NCI-H510A treated with DMSO at 0.1 percent for 48 hours (cell line): Measurements from ENCODE around the gene SPRR2E.
"Not testable (repeated sequence)": the region's sequence is repeated elsewhere in the genome, so short reads cannot be mapped to it uniquely, and the experiment has no call there.

ENCODE experiments used
- DNase-seq: peaks from one replicate; lab custom pipeline; 2025; lab: John Stamatoyannopoulos, UW

SPRR2E gene

GRCh38 chr1:153058826-153059784 lies 35.2 kb downstream of the SPRR2E start:
- DNase-seq: no peak

GRCh38 chr1:153058154-153058553 lies 36.2 kb downstream of the SPRR2E start:
- DNase-seq: no peak

DNA sequence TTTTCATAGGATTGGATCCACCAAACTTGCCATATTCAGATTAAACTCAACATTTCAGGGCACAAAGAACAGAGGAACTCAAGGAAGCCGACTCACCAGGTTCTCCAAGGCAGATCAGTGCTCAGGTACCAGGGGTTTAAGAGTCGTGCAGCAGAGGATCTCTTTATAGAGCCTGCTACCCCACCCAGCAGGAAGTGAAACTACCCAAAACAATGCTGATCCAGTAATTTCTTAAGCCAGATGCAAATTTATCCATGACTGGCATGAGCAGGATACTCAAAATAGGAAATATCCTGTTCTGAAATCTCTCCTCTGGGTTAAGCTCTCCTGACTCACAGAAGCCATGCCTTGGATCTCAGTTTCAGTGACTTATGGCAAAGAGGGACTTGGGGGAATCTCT lies 37.0 kb downstream of the SPRR2E start, which contains the start of gene SPRR2A:
Gene SPRR2A (minus strand): TSS at position 138 of the 400 bp plus-strand sequence. CDS start 777 bp downstream, outside the sequence.
- no peak for DNase-seq

- not testable (repeated sequence) for DNase-seq
Measured at GRCh38 chr1:153056111-153056510, 38.2 kb downstream of the SPRR2E start.

GRCh38 chr1:153049211-153049610 lies 45.1 kb downstream of the SPRR2E start:
- DNase-seq: no peak
